Neutrophil (primary cell): ENCODE measurements around the gene ZNF648.
"Not testable (repeated sequence)": the region's sequence is repeated elsewhere in the genome, so short reads cannot be mapped to it uniquely, and the experiment has no call there.

ENCODE experiments used
- H3K27ac ChIP-seq: fragments of 200-600 bp; sonication (generic); 2 replicates; pipeline ENCODE4 v1.5.1; 2016; ENCODE audit warnings: mild to moderate bottlenecking, moderate library complexity
- H3K27me3 ChIP-seq: fragments of 200-600 bp; sonication (generic); 2 replicates; pipeline ENCODE4 v1.6.0; 2016; ENCODE audit warnings: mild to moderate bottlenecking
- H3K36me3 ChIP-seq: fragments of 200-600 bp; sonication (generic); 2 replicates; pipeline ENCODE4 v1.5.1; 2017
- H3K4me1 ChIP-seq, 2 experiments: fragments of 200-600 bp in 1 of 2; sonication (generic) in 1 of 2; 1 replicate in 1 of 2; 2 replicates in 1 of 2; pipeline versions ENCODE4 v1.5.1 to v1.6.1; 2013 to 2016; ENCODE audit warnings: low read depth in 1 of 2, low read length in 1 of 2, mild to moderate bottlenecking in 1 of 2, moderate library complexity in 1 of 2; ENCODE audit not compliant: control insufficient read depth in 1 of 2, insufficient read depth in 1 of 2
- H3K4me3 ChIP-seq, 2 experiments: fragments of 200-600 bp in 1 of 2; sonication (generic) in 1 of 2; 1 replicate in 1 of 2; 2 replicates in 1 of 2; pipeline ENCODE4 v1.5.1; 2013 to 2016; ENCODE audit warnings: low read depth in 1 of 2, low read length in 1 of 2, mild to moderate bottlenecking in 1 of 2, moderate library complexity in 1 of 2
- H3K9me3 ChIP-seq: fragments of 200-600 bp; sonication (generic); 2 replicates; pipeline ENCODE4 v1.5.1; 2016
- CTCF ChIP-seq: fragments of 200-600 bp; sonication (generic); IDR thresholded peaks from 2 replicates; pipeline ENCODE4 v1.5.1; 2016; ENCODE audit warnings: antibody characterized with exemption

ZNF648 gene

GRCh38 chr1:182051938-182052337 is 9.6 kb downstream of the ZNF648 start:
- no peaks in the 10 kb centered on the region for H3K36me3 ChIP-seq
- no peak for TF ChIP-seq CTCF
- H3K4me1 ChIP-seq = no peaks in the 10 kb centered on the region
- H3K4me3 ChIP-seq = no peak overlapping the region
- no peak overlapping the region for H3K27ac ChIP-seq
- peaks cover 31% of the 10 kb centered on the region for H3K27me3 ChIP-seq
- no peaks in the 10 kb centered on the region for H3K9me3 ChIP-seq

GRCh38 chr1:182050481-182051448 is 10.7 kb downstream of the ZNF648 start:
- Histone ChIP-seq H3K27me3 (peaks cover 20% of the 10 kb centered on the region), H3K27ac (no peak overlapping the region), H3K4me3 (no peak overlapping the region), H3K36me3 (no peaks in the 10 kb centered on the region), H3K9me3 (no peaks in the 10 kb centered on the region), H3K4me1 (no peaks in the 10 kb centered on the region)
- TF ChIP-seq CTCF = no peak

- Histone ChIP-seq H3K4me3 (no peak overlapping the region), H3K36me3 (no peaks in the 10 kb centered on the region), H3K4me1 (no peaks in the 10 kb centered on the region), H3K27ac (no peak overlapping the region), H3K9me3 (peaks cover 8% of the 10 kb centered on the region), H3K27me3 (peaks cover 2% of the 10 kb centered on the region)
- TF ChIP-seq CTCF = no peak
These were observed 12.9 kb downstream of the ZNF648 start for GRCh38 chr1:182048562-182048961.

GRCh38 chr1:182046763-182047162 is 14.7 kb downstream of the ZNF648 start:
- H3K4me3 ChIP-seq = no peak overlapping the region
- no peaks in the 10 kb centered on the region for H3K27me3 ChIP-seq
- H3K4me1 ChIP-seq = peaks cover 0 to under 1% of the 10 kb centered on the region in 2 experiments
- no peak overlapping the region for H3K27ac ChIP-seq
- TF ChIP-seq CTCF = no peak
- H3K9me3 ChIP-seq = peaks cover 8% of the 10 kb centered on the region
- no peaks in the 10 kb centered on the region for H3K36me3 ChIP-seq

- H3K27ac ChIP-seq, H3K4me1 ChIP-seq, H3K27me3 ChIP-seq, H3K9me3 ChIP-seq, H3K4me3 ChIP-seq, H3K36me3 ChIP-seq: not testable (repeated sequence)
These were observed 16.0 kb downstream of the ZNF648 start for GRCh38 chr1:182045481-182045880.

- no peak for TF ChIP-seq CTCF
- H3K27ac ChIP-seq = no peak overlapping the region
- peaks cover 22% of the 10 kb centered on the region for H3K9me3 ChIP-seq
- peaks cover 4 to 8% of the 10 kb centered on the region in 2 experiments for H3K4me1 ChIP-seq
- H3K27me3 ChIP-seq = no peaks in the 10 kb centered on the region
- H3K4me3 ChIP-seq = no peak overlapping the region
- H3K36me3 ChIP-seq = no peaks in the 10 kb centered on the region
These were observed 19.9 kb downstream of the ZNF648 start for GRCh38 chr1:182041615-182042014.
